Trophoblast cell (in vitro differentiated cells and primary cell): Measurements from ENCODE around the gene ISM1.

ENCODE experiments used
- DNase-seq, 2 donors: peaks; one replicate each; pipeline ENCODE4 v3.0.0-alpha.2; 2016
- H2AFZ ChIP-seq: 2 replicates; pipeline ENCODE4 v1.6.1; 2013; ENCODE audit warnings: low read length, moderate library complexity, mild to moderate bottlenecking; ENCODE audit not compliant: insufficient read depth, poor library complexity
- H2AK5ac ChIP-seq: 2 replicates; pipeline ENCODE4 v1.6.1; 2013; ENCODE audit warnings: mild to moderate bottlenecking, low read length
- H2BK120ac ChIP-seq: 2 replicates; pipeline ENCODE4 v1.6.1; 2013; ENCODE audit warnings: low read length, mild to moderate bottlenecking, moderate library complexity; ENCODE audit not compliant: insufficient read depth, poor library complexity
- H2BK12ac ChIP-seq: 2 replicates; pipeline ENCODE4 v1.6.1; 2013; ENCODE audit warnings: mild to moderate bottlenecking, low read length, moderate library complexity
- H2BK5ac ChIP-seq: 2 replicates; pipeline ENCODE4 v1.6.1; 2013; ENCODE audit warnings: low read length, low read depth, moderate library complexity, mild to moderate bottlenecking; ENCODE audit not compliant: poor library complexity
- H3K14ac ChIP-seq: 2 replicates; pipeline ENCODE4 v1.6.1; 2013; ENCODE audit warnings: mild to moderate bottlenecking, low read length
- H3K18ac ChIP-seq: 2 replicates; pipeline ENCODE4 v1.6.1; 2013; ENCODE audit warnings: mild to moderate bottlenecking, low read length
- H3K23ac ChIP-seq: 2 replicates; pipeline ENCODE4 v1.6.1; 2013; ENCODE audit warnings: low read length
- H3K27ac ChIP-seq: 2 replicates; pipeline ENCODE4 v1.5.1; 2013; ENCODE audit warnings: low read depth, mild to moderate bottlenecking, inconsistent platforms, low read length, moderate library complexity
- H3K27me3 ChIP-seq: 2 replicates; pipeline ENCODE4 v1.6.1; 2013; ENCODE audit warnings: inconsistent platforms, mild to moderate bottlenecking, low read length, moderate library complexity; ENCODE audit not compliant: insufficient read depth
- H3K36me3 ChIP-seq, 2 experiments: 1 replicate in 1 of 2; 2 replicates in 1 of 2; pipeline ENCODE4 v1.6.1; 2013; ENCODE audit warnings: low read length in 2 of 2, mild to moderate bottlenecking in 2 of 2, moderate library complexity in 1 of 2; ENCODE audit not compliant: insufficient read depth in 2 of 2, control insufficient read depth in 1 of 2
- H3K4ac ChIP-seq: 2 replicates; pipeline ENCODE4 v1.6.1; 2013; ENCODE audit warnings: low read depth, mild to moderate bottlenecking, low read length, moderate library complexity
- H3K4me1 ChIP-seq, 2 experiments: 1 replicate in 1 of 2; 2 replicates in 1 of 2; pipeline ENCODE4 v1.6.1; 2013; ENCODE audit warnings: low read length in 2 of 2, mild to moderate bottlenecking in 2 of 2, moderate library complexity in 1 of 2; ENCODE audit not compliant: insufficient read depth in 2 of 2, control insufficient read depth in 1 of 2
- H3K4me2 ChIP-seq: 2 replicates; pipeline ENCODE4 v1.6.1; 2013; ENCODE audit warnings: inconsistent platforms, mild to moderate bottlenecking, low read length, moderate library complexity
- H3K4me3 ChIP-seq: 2 replicates; pipeline ENCODE4 v1.5.1; 2013; ENCODE audit warnings: mild to moderate bottlenecking, low read depth, low read length, inconsistent platforms
- H3K79me1 ChIP-seq: one replicate; pipeline ENCODE4 v1.6.1; 2013; ENCODE audit warnings: low read length
- H3K79me2 ChIP-seq: 2 replicates; pipeline ENCODE4 v1.6.1; 2013; ENCODE audit warnings: low read length, mild to moderate bottlenecking; ENCODE audit not compliant: control insufficient read depth, insufficient read depth, poor library complexity
- H3K9ac ChIP-seq: 2 replicates; pipeline ENCODE4 v1.6.1; 2013; ENCODE audit warnings: mild to moderate bottlenecking, low read length
- H3K9me3 ChIP-seq: 2 replicates; pipeline ENCODE4 v1.6.1; 2013; ENCODE audit warnings: low read depth, mild to moderate bottlenecking, control low read depth, inconsistent platforms, low read length; ENCODE audit not compliant: insufficient read depth
- H4K12ac ChIP-seq: 2 replicates; pipeline ENCODE4 v1.6.1; 2013; ENCODE audit warnings: low read depth, mild to moderate bottlenecking, low read length, moderate library complexity
- H4K8ac ChIP-seq: 2 replicates; pipeline ENCODE4 v1.6.1; 2013; ENCODE audit warnings: low read depth, mild to moderate bottlenecking, low read length, moderate library complexity
- H4K91ac ChIP-seq: one replicate; pipeline ENCODE4 v1.6.1; 2013; ENCODE audit warnings: low read depth, mild to moderate bottlenecking, low read length, moderate library complexity
- WGBS: extraction: QIAGEN DNeasy Blood & Tissue Kit; methylation state at CpG from one replicate; pipeline ENCODE4 v1.1.7; 2013; ENCODE audit warnings: missing lambda C conversion rate; ENCODE audit not compliant: insufficient read length, insufficient coverage; ENCODE audit errors: extremely low coverage; 5-methylcytosine and 5-hydroxymethylcytosine counted together

Gene ISM1

DNA sequence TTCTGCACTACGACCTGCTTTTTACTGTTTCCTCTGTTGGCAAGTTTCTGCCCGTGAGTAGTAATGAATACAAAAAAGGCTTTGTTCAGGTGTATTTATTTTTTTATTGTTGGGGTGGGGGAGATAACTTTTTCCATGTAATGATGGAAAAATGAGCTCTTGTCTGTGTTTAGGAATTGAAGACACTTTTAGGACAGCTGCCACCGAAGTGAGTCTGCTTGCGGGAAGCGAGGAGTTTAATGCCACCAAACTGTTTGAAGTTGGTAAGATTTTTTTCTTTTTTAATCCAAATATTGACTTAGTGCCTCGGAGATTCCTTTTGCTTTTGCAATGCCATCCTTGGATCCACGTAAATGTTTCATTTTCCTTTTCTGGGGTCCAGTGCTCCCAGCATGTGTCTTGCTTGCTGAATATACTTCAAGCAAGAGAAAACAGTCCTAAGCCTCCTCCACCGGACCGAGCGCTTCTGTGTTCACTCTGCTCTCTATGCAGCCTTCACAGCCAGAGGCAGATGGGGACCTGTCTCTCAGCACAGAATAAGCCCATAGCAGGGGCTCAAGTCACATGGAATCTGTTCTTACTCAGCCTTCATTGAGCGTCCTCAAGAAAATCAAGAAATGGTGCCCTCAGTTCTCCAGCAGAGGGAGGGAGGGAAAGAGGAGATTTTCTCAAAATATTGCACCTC lies 71.3 kb downstream of the ISM1 start:
- H4K91ac ChIP-seq, result no peak overlapping the region
- H3K4ac ChIP-seq, result no peak overlapping the region
- no peak overlapping the region for H3K9ac ChIP-seq
- no peaks in the 10 kb centered on the region for H3K79me1 ChIP-seq
- no peaks in the 10 kb centered on the region for H3K4me1 ChIP-seq
- H2AK5ac ChIP-seq, result no peak overlapping the region
- H2BK120ac ChIP-seq, result no peak overlapping the region
- DNase-seq, result no peak
- H3K14ac ChIP-seq, result no peak overlapping the region
- no peaks in the 10 kb centered on the region for H3K27me3 ChIP-seq
- no peak overlapping the region for H3K4me2 ChIP-seq
- no peak overlapping the region for H3K23ac ChIP-seq
- H3K18ac ChIP-seq, result no peak overlapping the region
- no peak overlapping the region for H2BK5ac ChIP-seq
- H3K4me3 ChIP-seq, result no peak overlapping the region
- H4K12ac ChIP-seq, result no peak overlapping the region
- H2BK12ac ChIP-seq, result no peak overlapping the region
- no peaks in the 10 kb centered on the region for H3K9me3 ChIP-seq
- H3K36me3 ChIP-seq, result no peaks in the 10 kb centered on the region
- H4K8ac ChIP-seq, result no peak overlapping the region
- no peak overlapping the region for H3K27ac ChIP-seq
- no peak overlapping the region for H2AFZ ChIP-seq
- no peaks in the 10 kb centered on the region for H3K79me2 ChIP-seq
- WGBS, result no CpG with 5 or more reads among the region's 11 CpGs

DNA sequence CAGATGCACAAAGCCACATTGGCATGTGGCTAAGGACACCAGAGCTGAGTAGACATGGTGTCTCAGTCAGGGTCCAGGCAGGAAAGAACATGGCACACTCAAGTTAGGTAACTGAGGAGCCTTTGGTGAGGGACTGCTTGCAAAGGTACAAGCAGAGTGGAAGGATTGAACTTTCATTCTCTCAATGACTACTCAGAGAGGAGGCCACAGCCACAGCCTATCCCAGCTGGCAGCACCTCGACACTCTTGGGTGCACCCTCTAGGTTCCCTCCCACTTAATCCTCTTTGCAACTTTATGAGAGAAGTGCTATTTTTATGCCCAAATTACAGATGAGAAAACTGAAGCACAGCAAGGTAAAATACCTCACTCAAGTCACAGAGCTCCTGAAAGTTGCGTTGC lies 73.4 kb downstream of the ISM1 start:
- H2BK120ac ChIP-seq, result no peak overlapping the region
- H3K79me2 ChIP-seq, result no peaks in the 10 kb centered on the region
- no peak overlapping the region for H2AFZ ChIP-seq
- no peak overlapping the region for H3K9ac ChIP-seq
- H3K4me3 ChIP-seq, result no peak overlapping the region
- no peak overlapping the region for H3K18ac ChIP-seq
- H3K79me1 ChIP-seq, result no peaks in the 10 kb centered on the region
- H3K14ac ChIP-seq, result no peak overlapping the region
- no peak overlapping the region for H3K4me2 ChIP-seq
- WGBS, result no CpG with 5 or more reads among the region's 2 CpGs
- no peaks in the 10 kb centered on the region for H3K36me3 ChIP-seq
- no peaks in the 10 kb centered on the region for H3K27me3 ChIP-seq
- H4K91ac ChIP-seq, result no peak overlapping the region
- no peak overlapping the region for H3K4ac ChIP-seq
- H2AK5ac ChIP-seq, result no peak overlapping the region
- no peak overlapping the region for H3K23ac ChIP-seq
- no peak overlapping the region for H2BK5ac ChIP-seq
- no peak overlapping the region for H2BK12ac ChIP-seq
- H3K9me3 ChIP-seq, result no peaks in the 10 kb centered on the region
- H3K27ac ChIP-seq, result no peak overlapping the region
- no peak overlapping the region for H4K8ac ChIP-seq
- H3K4me1 ChIP-seq, result no peaks in the 10 kb centered on the region
- DNase-seq, result no peak
- H4K12ac ChIP-seq, result no peak overlapping the region

DNA sequence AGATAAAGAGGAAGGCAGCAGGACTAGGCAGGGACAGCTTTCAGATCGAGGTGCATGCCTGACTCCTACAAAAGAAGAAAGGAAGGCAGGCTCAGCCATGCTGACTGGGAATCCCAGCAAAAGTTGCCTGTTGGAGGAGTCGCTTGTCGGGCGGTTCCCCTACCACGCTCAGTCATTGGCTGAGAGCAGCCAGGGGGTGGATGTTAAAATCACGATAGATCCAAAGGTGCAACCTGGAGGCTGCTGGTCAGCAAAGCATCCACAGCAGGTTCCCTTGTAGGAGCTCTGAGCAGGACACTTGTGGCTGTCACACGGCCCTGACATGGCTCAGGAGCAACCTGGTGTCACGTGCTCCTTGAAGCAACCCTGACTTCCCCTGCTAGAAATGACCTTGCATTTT lies 74.6 kb downstream of the ISM1 start:
- no peak overlapping the region for H4K91ac ChIP-seq
- H3K27ac ChIP-seq, result no peak overlapping the region
- H3K36me3 ChIP-seq, result no peaks in the 10 kb centered on the region
- H3K79me2 ChIP-seq, result no peaks in the 10 kb centered on the region
- no peak overlapping the region for H3K4me2 ChIP-seq
- H3K27me3 ChIP-seq, result no peaks in the 10 kb centered on the region
- no peak overlapping the region for H2AK5ac ChIP-seq
- H2BK5ac ChIP-seq, result no peak overlapping the region
- H2AFZ ChIP-seq, result no peak overlapping the region
- no peak overlapping the region for H4K8ac ChIP-seq
- H3K23ac ChIP-seq, result no peak overlapping the region
- no peak overlapping the region for H2BK12ac ChIP-seq
- WGBS, result no CpG with 5 or more reads among the region's 8 CpGs
- H3K4me1 ChIP-seq, result no peaks in the 10 kb centered on the region
- H3K4me3 ChIP-seq, result no peak overlapping the region
- no peak overlapping the region for H4K12ac ChIP-seq
- H3K9ac ChIP-seq, result no peak overlapping the region
- no peaks in the 10 kb centered on the region for H3K79me1 ChIP-seq
- H3K9me3 ChIP-seq, result no peaks in the 10 kb centered on the region
- no peak overlapping the region for H3K14ac ChIP-seq
- H3K4ac ChIP-seq, result no peak overlapping the region
- H2BK120ac ChIP-seq, result no peak overlapping the region
- no peak overlapping the region for H3K18ac ChIP-seq
- DNase-seq, result no peak

DNA sequence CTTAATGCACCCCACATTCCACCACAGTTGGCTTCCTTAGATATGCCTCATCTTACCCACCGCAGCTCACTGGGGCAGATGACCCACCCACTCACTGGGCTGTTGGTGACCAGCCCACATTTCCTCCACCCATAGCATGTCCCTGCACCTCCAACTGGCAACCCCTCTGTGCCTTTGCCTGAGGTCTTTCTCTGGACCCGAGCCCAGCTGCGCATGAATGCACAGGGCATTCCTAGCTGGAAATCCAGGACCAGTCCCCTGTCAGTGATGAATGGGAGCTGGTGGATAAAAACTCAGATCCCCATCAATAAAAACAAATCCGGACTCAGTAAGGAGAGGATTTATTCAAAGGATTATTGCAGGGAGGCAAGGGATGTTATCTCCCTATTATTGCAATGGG lies 75.0 kb downstream of the ISM1 start:
- Histone ChIP-seq H2BK12ac (no peak overlapping the region), H3K18ac (no peak overlapping the region), H3K4me2 (no peak overlapping the region), H4K12ac (no peak overlapping the region), H3K14ac (no peak overlapping the region), H4K8ac (no peak overlapping the region), H3K79me2 (no peaks in the 10 kb centered on the region), H3K4me3 (no peak overlapping the region), H3K79me1 (no peaks in the 10 kb centered on the region), H3K36me3 (no peaks in the 10 kb centered on the region), H2BK120ac (no peak overlapping the region), H3K4ac (no peak overlapping the region), H3K4me1 (no peaks in the 10 kb centered on the region), H4K91ac (no peak overlapping the region), H3K23ac (no peak overlapping the region), H3K27ac (no peak overlapping the region), H2AK5ac (no peak overlapping the region), H2BK5ac (no peak overlapping the region), H3K27me3 (no peaks in the 10 kb centered on the region), H2AFZ (no peak overlapping the region), H3K9me3 (no peaks in the 10 kb centered on the region), H3K9ac (no peak overlapping the region)
- DNase-seq, result no peak
- WGBS, result no CpG with 5 or more reads among the region's 4 CpGs
